Activated CD8-positive, alpha-beta T cell treated with anti-CD3 and anti-CD28 coated beads, Interleukin-2, amount 10 ng/mL, durations not matched to agents 7 days and 5 days (primary cell): ENCODE measurements around the gene ZFP92. TPM values are rescaled to one million over a fixed set of nuclear protein-coding genes. Genes with fewer than 3 reads are reported as not detected.

Experiments used
- ATAC-seq: fragments of 150-1000 bp; cut with Tn5 transposase; one replicate; pipeline ENCODE4 v1.10.0; 2021; ENCODE audit warnings: moderate library complexity
- CTCF ChIA-PET: fragments of 350-600 bp; sonication (Branson Sonifier 250); formaldehyde crosslinking; loops from one replicate; lab custom pipeline; 2021; ENCODE audit warnings: antibody characterized with exemption; lab: Charles Lee
- POLR2A ChIA-PET: fragments of 350-600 bp; sonication (Branson Sonifier 250); formaldehyde crosslinking; loops from one replicate; lab custom pipeline; 2021; ENCODE audit warnings: antibody characterized with exemption; lab: Charles Lee
- DNase-seq: peaks from one replicate; pipeline ENCODE4 v3.0.0-alpha.2; 2020
- H3K27ac Mint-ChIP-seq: one replicate; pipeline ENCODE4 v1.8.0; 2021; ENCODE audit warnings: mild to moderate bottlenecking, mixed read lengths
- H3K27me3 Mint-ChIP-seq: one replicate; pipeline ENCODE4 v1.8.0; 2021; ENCODE audit warnings: low read depth, mixed read lengths
- H3K36me3 Mint-ChIP-seq: one replicate; pipeline ENCODE4 v1.8.0; 2021; ENCODE audit warnings: low read depth, mixed read lengths
- H3K4me1 Mint-ChIP-seq: one replicate; pipeline ENCODE4 v1.8.0; 2021; ENCODE audit warnings: low read depth, mixed read lengths
- H3K4me3 Mint-ChIP-seq: one replicate; pipeline ENCODE4 v1.8.0; 2021; ENCODE audit warnings: mild to moderate bottlenecking, mixed read lengths
- H3K9me3 Mint-ChIP-seq: one replicate; pipeline ENCODE4 v1.8.0; 2022; ENCODE audit warnings: mixed read lengths; ENCODE audit not compliant: insufficient read depth
- total RNA-seq, 2 experiments: library from RNA; stranded (reverse); gene quantifications; one replicate each; pipeline ENCODE4 v1.2.3, GENCODE V29; 2021

ZFP92 gene
- total RNA-seq, 2 experiments from 2014 or later = 1.5 to 1.6 TPM

- Mint-ChIP-seq H3K4me3 (no peak overlapping the region), H3K9me3 (no peaks in the 10 kb centered on the region), H3K27ac (no peak overlapping the region), H3K4me1 (no peaks in the 10 kb centered on the region), H3K36me3 (no peaks in the 10 kb centered on the region), H3K27me3 (no peaks in the 10 kb centered on the region)
- POLR2A ChIA-PET = no interaction called here
- no peak for DNase-seq
- CTCF ChIA-PET = no interaction called here
- ATAC-seq = no peak
These were observed 22.6 kb downstream of the ZFP92 start for GRCh38 chrX:153433781-153434285.

- H3K36me3 Mint-ChIP-seq = no peaks in the 10 kb centered on the region
- H3K4me3 Mint-ChIP-seq = no peak overlapping the region
- H3K9me3 Mint-ChIP-seq = no peaks in the 10 kb centered on the region
- ChIA-PET CTCF (no interaction called here), POLR2A (no interaction called here)
- no peaks in the 10 kb centered on the region for H3K4me1 Mint-ChIP-seq
- peaks cover under 1% of the 10 kb centered on the region for H3K27me3 Mint-ChIP-seq
- no peak for DNase-seq
- H3K27ac Mint-ChIP-seq = no peak overlapping the region
- no peak for ATAC-seq
These were observed 23.5 kb downstream of the ZFP92 start for GRCh38 chrX:153434801-153435200.

- CTCF ChIA-PET = no interaction called here
- no peak overlapping the region for H3K27ac Mint-ChIP-seq
- H3K4me1 Mint-ChIP-seq = no peaks in the 10 kb centered on the region
- H3K4me3 Mint-ChIP-seq = no peak overlapping the region
- ATAC-seq = no peak
- peaks cover 4% of the 10 kb centered on the region for H3K27me3 Mint-ChIP-seq
- H3K36me3 Mint-ChIP-seq = no peaks in the 10 kb centered on the region
- POLR2A ChIA-PET = no interaction called here
- DNase-seq = no peak
- H3K9me3 Mint-ChIP-seq = no peaks in the 10 kb centered on the region
These were observed 24.6 kb downstream of the ZFP92 start for GRCh38 chrX:153435845-153436244.

GRCh38 chrX:153438532-153438931, 27.3 kb downstream of the ZFP92 start:
- ChIA-PET CTCF (interaction anchor here (0.7 to 2.0 kb wide), 6 partner anchors 31 to 496 kb away, joined by 3 to 7 read pairs (median 3); no protein-coding TSS in a partner anchor), POLR2A (no interaction called here)
- H3K4me3 Mint-ChIP-seq = no peak overlapping the region
- no peaks in the 10 kb centered on the region for H3K9me3 Mint-ChIP-seq
- no peaks in the 10 kb centered on the region for H3K4me1 Mint-ChIP-seq
- no peak overlapping the region for H3K27ac Mint-ChIP-seq
- peaks cover 4% of the 10 kb centered on the region for H3K27me3 Mint-ChIP-seq
- DNase-seq (peak; percentile 25), ATAC-seq (no peak)
- no peaks in the 10 kb centered on the region for H3K36me3 Mint-ChIP-seq

- no peak for DNase-seq
- ChIA-PET CTCF (interaction anchor here (1.1 kb wide), 1 partner anchor 481 kb away, joined by 3 read pairs; no protein-coding TSS in a partner anchor), POLR2A (interaction anchor here (1.0 kb wide), 1 partner anchor 498 kb away, joined by 3 read pairs; no protein-coding TSS in a partner anchor)
- Mint-ChIP-seq H3K36me3 (no peaks in the 10 kb centered on the region), H3K9me3 (no peaks in the 10 kb centered on the region), H3K4me3 (no peak overlapping the region), H3K27ac (no peak overlapping the region), H3K27me3 (peaks cover 4% of the 10 kb centered on the region), H3K4me1 (no peaks in the 10 kb centered on the region)
- no peak for ATAC-seq
These were observed 28.7 kb downstream of the ZFP92 start for GRCh38 chrX:153439977-153440376.

GRCh38 chrX:153440556-153441135, 29.4 kb downstream of the ZFP92 start:
- H3K36me3 Mint-ChIP-seq = no peaks in the 10 kb centered on the region
- no peaks in the 10 kb centered on the region for H3K9me3 Mint-ChIP-seq
- no peak overlapping the region for H3K4me3 Mint-ChIP-seq
- CTCF ChIA-PET = interaction anchor here (1.1 kb wide), 1 partner anchor 481 kb away, joined by 3 read pairs; no protein-coding TSS in a partner anchor
- POLR2A ChIA-PET = interaction anchor here (1.0 kb wide), 1 partner anchor 499 kb away, joined by 3 read pairs; no protein-coding TSS in a partner anchor
- H3K27me3 Mint-ChIP-seq = peaks cover 4% of the 10 kb centered on the region
- DNase-seq (no peak), ATAC-seq (no peak)
- H3K27ac Mint-ChIP-seq = no peak overlapping the region
- no peaks in the 10 kb centered on the region for H3K4me1 Mint-ChIP-seq

- H3K4me1 Mint-ChIP-seq = no peaks in the 10 kb centered on the region
- CTCF ChIA-PET = interaction anchor here (1.1 kb wide), 1 partner anchor 482 kb away, joined by 3 read pairs; no protein-coding TSS in a partner anchor
- H3K36me3 Mint-ChIP-seq = no peaks in the 10 kb centered on the region
- H3K27me3 Mint-ChIP-seq = peaks cover 4% of the 10 kb centered on the region
- DNase-seq = no peak
- H3K9me3 Mint-ChIP-seq = no peaks in the 10 kb centered on the region
- POLR2A ChIA-PET = interaction anchor here (1.0 kb wide), 1 partner anchor 499 kb away, joined by 3 read pairs; no protein-coding TSS in a partner anchor
- no peak overlapping the region for H3K4me3 Mint-ChIP-seq
- H3K27ac Mint-ChIP-seq = no peak overlapping the region
- ATAC-seq = no peak
These were observed 30.0 kb downstream of the ZFP92 start for GRCh38 chrX:153441296-153441695.

GRCh38 chrX:153441981-153442380, 30.7 kb downstream of the ZFP92 start:
- DNase-seq = no peak
- peaks cover 4% of the 10 kb centered on the region for H3K27me3 Mint-ChIP-seq
- CTCF ChIA-PET = no interaction called here
- ATAC-seq = no peak
- no peak overlapping the region for H3K4me3 Mint-ChIP-seq
- H3K36me3 Mint-ChIP-seq = no peaks in the 10 kb centered on the region
- H3K4me1 Mint-ChIP-seq = no peaks in the 10 kb centered on the region
- no peaks in the 10 kb centered on the region for H3K9me3 Mint-ChIP-seq
- POLR2A ChIA-PET = no interaction called here
- H3K27ac Mint-ChIP-seq = no peak overlapping the region

GRCh38 chrX:153442463-153442862, 31.2 kb downstream of the ZFP92 start:
- CTCF ChIA-PET = no interaction called here
- Mint-ChIP-seq H3K36me3 (no peaks in the 10 kb centered on the region), H3K27ac (no peak overlapping the region), H3K4me1 (no peaks in the 10 kb centered on the region), H3K4me3 (no peak overlapping the region), H3K27me3 (peaks cover 4% of the 10 kb centered on the region), H3K9me3 (no peaks in the 10 kb centered on the region)
- no peak for DNase-seq
- ATAC-seq = no peak
- POLR2A ChIA-PET = no interaction called here

- H3K27me3 Mint-ChIP-seq = peaks cover 4% of the 10 kb centered on the region
- DNase-seq (no peak), ATAC-seq (no peak)
- H3K4me1 Mint-ChIP-seq = no peaks in the 10 kb centered on the region
- no peak overlapping the region for H3K4me3 Mint-ChIP-seq
- no peak overlapping the region for H3K27ac Mint-ChIP-seq
- ChIA-PET POLR2A (no interaction called here), CTCF (no interaction called here)
- H3K9me3 Mint-ChIP-seq = no peaks in the 10 kb centered on the region
- H3K36me3 Mint-ChIP-seq = no peaks in the 10 kb centered on the region
These were observed 32.4 kb downstream of the ZFP92 start for GRCh38 chrX:153443476-153444332.

- Mint-ChIP-seq H3K27me3 (peaks cover 4% of the 10 kb centered on the region), H3K27ac (no peak overlapping the region), H3K4me1 (no peaks in the 10 kb centered on the region), H3K36me3 (no peaks in the 10 kb centered on the region), H3K4me3 (no peak overlapping the region), H3K9me3 (no peaks in the 10 kb centered on the region)
- no peak for DNase-seq
- POLR2A ChIA-PET = no interaction called here
- no peak for ATAC-seq
- CTCF ChIA-PET = no interaction called here
These were observed 33.2 kb downstream of the ZFP92 start for GRCh38 chrX:153444333-153445011.
